Epithelial cell of proximal tubule (primary cell): Measurements from ENCODE around the gene MYO18A. TPM values are rescaled to one million over a fixed set of nuclear protein-coding genes. Genes with fewer than 3 reads are reported as not detected.
"Not testable (repeated sequence)": the region's sequence is repeated elsewhere in the genome, so short reads cannot be mapped to it uniquely, and the experiment has no call there.

Experiments used
- DNase-seq: peaks from one replicate; pipeline ENCODE4 v3.0.0-alpha.2; 2011; ENCODE audit warnings: low read depth
- H3K4me3 ChIP-seq: 2 replicates; pipeline ENCODE4 v1.5.1; 2011; ENCODE audit warnings: low read depth, mild to moderate bottlenecking, low read length
- CTCF ChIP-seq: conservative IDR thresholded peaks from 2 replicates; pipeline ENCODE4 v1.5.1; 2012; ENCODE audit warnings: low read depth, mild to moderate bottlenecking, low read length
- total RNA-seq: library from RNA; depleted of rRNA; stranded (reverse); fragments of >200 nt; gene quantifications from 2 replicates; pipeline ENCODE4 v1.2.3, GENCODE V29; 2015

The MYO18A gene
- total RNA-seq, 1 donor from 2014 or later = 34.2 TPM

- DNase-seq = no peak
- TF ChIP-seq CTCF = no peak
- no peak overlapping the region for H3K4me3 ChIP-seq
Observed at GRCh38 chr17:29094101-29094708, 86.0 kb downstream of the MYO18A start.

GRCh38 chr17:29093090-29093871, 86.9 kb downstream of the MYO18A start:
- no peak for TF ChIP-seq CTCF
- no peak for DNase-seq
- H3K4me3 ChIP-seq = no peak overlapping the region

GRCh38 chr17:29091606-29092289, 88.5 kb downstream of the MYO18A start:
- no peak for TF ChIP-seq CTCF
- no peak for DNase-seq
- H3K4me3 ChIP-seq = no peak overlapping the region

- DNase-seq = no peak
- H3K4me3 ChIP-seq = no peak overlapping the region
- TF ChIP-seq CTCF = no peak
Observed at GRCh38 chr17:29090750-29091605, 89.2 kb downstream of the MYO18A start.

GRCh38 chr17:29090108-29090507, 90.1 kb downstream of the MYO18A start:
- DNase-seq = no peak
- H3K4me3 ChIP-seq = no peak overlapping the region
- TF ChIP-seq CTCF = no peak

- no peak for TF ChIP-seq CTCF
- H3K4me3 ChIP-seq = no peak overlapping the region
- no peak for DNase-seq
Observed at GRCh38 chr17:29089601-29090044, 90.6 kb downstream of the MYO18A start.

GRCh38 chr17:29088782-29089181, 91.4 kb downstream of the MYO18A start:
- not testable (repeated sequence) for DNase-seq, H3K4me3 ChIP-seq
